ENCODE measurements around the gene KLHL42. TPM values are rescaled to one million over a fixed set of nuclear protein-coding genes. Genes with fewer than 3 reads are reported as not detected.
A peak's percentile ranks its signal among the peaks of the same experiment; 100 is the strongest.

Gene KLHL42
- total RNA-seq, 1 donor from 2014 or later: 36.7 TPM

GRCh38 chr12:27824126-27824842 lies 44.3 kb downstream of the KLHL42 start:
- intact Hi-C loops (cut with DNase I): loop anchor here (5.0 kb wide), 3 partner anchors 42 to 118 kb away; partner anchors contain the start of genes KLHL42 and MANSC4
- no peaks in the 10 kb centered on the region for H3K36me3 ChIP-seq
- H3K27me3 ChIP-seq: no peaks in the 10 kb centered on the region
- TF ChIP-seq CTCF (IDR thresholded peaks at IDR 0.05): no peak
- peaks cover 0 to 8% of the 10 kb centered on the region in 2 donors for H3K4me1 ChIP-seq
- no peaks in the 10 kb centered on the region for H3K9me3 ChIP-seq
- no peak overlapping the region for H3K27ac ChIP-seq
- no peak overlapping the region for H3K4me3 ChIP-seq
- no peak for DNase-seq (ENCODE audit: low spot score in 2 of 2)

DNA sequence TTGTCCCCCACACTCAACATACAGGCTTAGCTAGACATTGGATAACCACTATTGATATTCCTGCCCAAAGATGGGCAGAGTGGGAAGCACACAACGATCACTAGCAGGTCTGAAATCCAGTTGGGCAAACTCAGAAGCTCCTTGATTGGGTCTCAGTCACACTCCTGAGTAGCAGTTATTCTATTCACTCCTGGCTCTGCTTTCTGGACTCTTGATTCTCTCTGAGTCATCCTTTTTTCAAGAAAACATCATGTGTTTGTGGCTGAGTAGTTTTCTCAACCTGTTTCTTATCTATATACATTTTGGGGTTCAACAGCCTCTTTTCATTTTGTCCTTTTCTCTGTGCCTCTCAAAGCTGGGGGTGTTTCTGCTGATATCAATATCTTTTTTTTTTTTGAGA lies 46.0 kb downstream of the KLHL42 start:
- no peaks in the 10 kb centered on the region for H3K9me3 ChIP-seq
- H3K36me3 ChIP-seq: no peaks in the 10 kb centered on the region
- no peak for TF ChIP-seq CTCF (IDR thresholded peaks at IDR 0.05)
- no peaks in the 10 kb centered on the region for H3K27me3 ChIP-seq
- no peak overlapping the region for H3K4me3 ChIP-seq
- no peak overlapping the region for H3K27ac ChIP-seq
- intact Hi-C loops (cut with DNase I): no loop called here
- H3K4me1 ChIP-seq: peaks cover 0 to 3% of the 10 kb centered on the region in 2 donors
- DNase-seq (ENCODE audit: low spot score in 2 of 2): no peak

DNA sequence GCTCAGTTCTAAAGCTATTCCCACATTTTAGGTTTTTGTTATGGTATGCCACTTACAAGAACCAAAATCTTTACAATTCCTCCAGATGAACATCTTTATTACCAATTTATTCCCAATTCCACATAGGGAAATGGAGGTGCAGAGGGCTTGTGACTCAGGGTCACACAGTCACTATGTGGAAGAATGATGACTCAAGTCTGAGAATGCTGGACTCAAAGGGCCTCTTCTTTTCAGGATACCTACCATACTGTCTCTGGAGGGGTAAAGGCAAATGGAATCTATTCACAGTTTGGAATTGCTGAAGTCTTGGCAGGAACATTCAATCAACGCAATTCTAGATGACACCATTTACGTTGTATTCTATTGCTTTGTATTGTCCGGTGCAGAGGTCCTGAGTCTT lies 48.2 kb downstream of the KLHL42 start:
- no peaks in the 10 kb centered on the region for H3K36me3 ChIP-seq
- no peak overlapping the region for H3K27ac ChIP-seq
- DNase-seq (ENCODE audit: low spot score in 2 of 2): no peak
- intact Hi-C loops (cut with DNase I): no loop called here
- H3K4me1 ChIP-seq: no peaks in the 10 kb centered on the region
- H3K4me3 ChIP-seq: no peak overlapping the region
- no peaks in the 10 kb centered on the region for H3K27me3 ChIP-seq
- no peaks in the 10 kb centered on the region for H3K9me3 ChIP-seq
- TF ChIP-seq CTCF (IDR thresholded peaks at IDR 0.05): no peak

- Histone ChIP-seq H3K9me3 (peaks cover 4% of the 10 kb centered on the region in 2 donors), H3K4me3 (no peak overlapping the region), H3K27ac (no peak overlapping the region), H3K4me1 (no peaks in the 10 kb centered on the region), H3K27me3 (no peaks in the 10 kb centered on the region), H3K36me3 (no peaks in the 10 kb centered on the region)
- intact Hi-C loops (cut with DNase I): no loop called here
- no peak for TF ChIP-seq CTCF (IDR thresholded peaks at IDR 0.05)
- DNase-seq (ENCODE audit: low spot score in 2 of 2): no peak
Measured at GRCh38 chr12:27838543-27839185, 58.6 kb downstream of the KLHL42 start.

- intact Hi-C loops (cut with DNase I): no loop called here
- no peaks in the 10 kb centered on the region for H3K27me3 ChIP-seq
- H3K36me3 ChIP-seq: no peaks in the 10 kb centered on the region
- no peak overlapping the region for H3K4me3 ChIP-seq
- DNase-seq (ENCODE audit: low spot score in 2 of 2): no peak
- H3K4me1 ChIP-seq: no peaks in the 10 kb centered on the region
- no peak overlapping the region for H3K27ac ChIP-seq
- H3K9me3 ChIP-seq: no peaks in the 10 kb centered on the region
- TF ChIP-seq CTCF (IDR thresholded peaks at IDR 0.05): peak in 1 of 3 experiments; percentile 34
Measured at GRCh38 chr12:27840229-27840999, 60.4 kb downstream of the KLHL42 start.

Data from ascending aorta (tissue), 2 donors.